Left ventricle myocardium inferior (tissue), 1 donor: ENCODE data around the gene ENTPD2. TPM values are rescaled to one million over a fixed set of nuclear protein-coding genes. Genes with fewer than 3 reads are reported as not detected.
A peak's percentile ranks its signal among the peaks of the same experiment; 100 is the strongest.

Experiments
- DNase-seq: peaks from one replicate; pipeline ENCODE4 v3.0.0-alpha.2; 2020
- H3K27ac ChIP-seq: fragments of 200-600 bp; replicated peaks from 2 replicates; pipeline ENCODE4 v1.8.0; 2021
- H3K27me3 ChIP-seq: fragments of 200-600 bp; 2 replicates; pipeline ENCODE4 v1.8.0; 2021; ENCODE audit warnings: low read depth
- H3K36me3 ChIP-seq: fragments of 200-600 bp; 2 replicates; pipeline ENCODE4 v1.8.0; 2021
- H3K4me1 ChIP-seq: fragments of 200-600 bp; 2 replicates; pipeline ENCODE4 v1.8.0; 2021
- H3K4me3 ChIP-seq: fragments of 200-600 bp; 2 replicates; pipeline ENCODE4 v1.8.0; 2021; ENCODE audit warnings: mild to moderate bottlenecking, moderate library complexity
- H3K9me3 ChIP-seq: fragments of 200-600 bp; replicated peaks from 2 replicates; pipeline ENCODE4 v1.8.0; 2021
- CTCF ChIP-seq: fragments of 200-600 bp; IDR thresholded peaks from 2 replicates; pipeline ENCODE4 v1.8.0; 2021; ENCODE audit warnings: antibody characterized with exemption, mild to moderate bottlenecking, borderline replicate concordance
- intact Hi-C: fragments of 100-400 bp; cut with micrococcal nuclease; formaldehyde crosslinking; loops from one replicate; pipeline ENCODE4 v1.11.0; 2022
- total RNA-seq: library from RNA; stranded (reverse); fragmentation: NEBNext Ultra II Directional; extraction: Animal tissue kit (Norgen Biotek cat#: 25700); gene quantifications from one replicate; pipeline ENCODE4 v1.2.1, GENCODE V29; 2021
- donor health status: DM: no; HTN: yes; CAD: no; lungs with severe emphysema.

Gene ENTPD2
- total RNA-seq, 1 donor from 2014 or later: 1.5 TPM

GRCh38 chr9:137052293-137052692 is 1.6 kb downstream of the ENTPD2 start:
- Histone ChIP-seq H3K27ac (no peak overlapping the region), H3K9me3 (no peaks in the 10 kb centered on the region), H3K4me3 (no peak overlapping the region), H3K27me3 (peaks cover 74% of the 10 kb centered on the region), H3K36me3 (no peaks in the 10 kb centered on the region), H3K4me1 (peaks cover 62% of the 10 kb centered on the region)
- intact Hi-C loops: no loop called here
- DNase-seq: no peak
- TF ChIP-seq CTCF: no peak

GRCh38 chr9:137051145-137051724 is 2.6 kb downstream of the ENTPD2 start:
- intact Hi-C loops: no loop called here
- Histone ChIP-seq H3K4me1 (peaks cover 57% of the 10 kb centered on the region), H3K9me3 (no peaks in the 10 kb centered on the region), H3K27me3 (peaks cover 81% of the 10 kb centered on the region), H3K4me3 (no peak overlapping the region), H3K36me3 (no peaks in the 10 kb centered on the region), H3K27ac (no peak overlapping the region)
- no peak for TF ChIP-seq CTCF
- no peak for DNase-seq

- no peak for TF ChIP-seq CTCF
- DNase-seq: no peak
- no peak overlapping the region for H3K27ac ChIP-seq
- intact Hi-C loops: no loop called here
- peaks cover 55% of the 10 kb centered on the region for H3K4me1 ChIP-seq
- H3K36me3 ChIP-seq: no peaks in the 10 kb centered on the region
- no peaks in the 10 kb centered on the region for H3K9me3 ChIP-seq
- peaks cover 81% of the 10 kb centered on the region for H3K27me3 ChIP-seq
- no peak overlapping the region for H3K4me3 ChIP-seq
Measured at GRCh38 chr9:137050570-137050969, 3.3 kb downstream of the ENTPD2 start.

- intact Hi-C loops: no loop called here
- peak; percentile 65 for TF ChIP-seq CTCF
- no peaks in the 10 kb centered on the region for H3K36me3 ChIP-seq
- no peak overlapping the region for H3K27ac ChIP-seq
- DNase-seq: no peak
- peaks cover 54% of the 10 kb centered on the region for H3K4me1 ChIP-seq
- H3K9me3 ChIP-seq: no peaks in the 10 kb centered on the region
- no peak overlapping the region for H3K4me3 ChIP-seq
- H3K27me3 ChIP-seq: peaks cover 80% of the 10 kb centered on the region
Measured at GRCh38 chr9:137049544-137050449, 4.1 kb downstream of the ENTPD2 start.

GRCh38 chr9:137048655-137049543 is 5.0 kb downstream of the ENTPD2 start:
- Histone ChIP-seq H3K4me3 (no peak overlapping the region), H3K36me3 (no peaks in the 10 kb centered on the region), H3K4me1 (peaks cover 54% of the 10 kb centered on the region), H3K27ac (no peak overlapping the region), H3K27me3 (peaks cover 71% of the 10 kb centered on the region), H3K9me3 (no peaks in the 10 kb centered on the region)
- no peak for DNase-seq
- intact Hi-C loops: no loop called here
- TF ChIP-seq CTCF: no peak
